Right lobe of liver (tissue), 4 donors: ENCODE data around the gene GRB7.

Source experiments
- CTCF ChIP-seq, 4 donors: fragments of 200-600 bp in 3 of 4; fragments of 450-650 bp in 1 of 4; IDR thresholded peaks; one replicate each; pipeline versions ENCODE4 v1.5.1 to v1.8.0; 2016 to 2022; ENCODE audit warnings: antibody characterized with exemption in 4 of 4, mild to moderate bottlenecking in 2 of 4
- POLR2A ChIP-seq: fragments of 450-650 bp; IDR thresholded peaks from one replicate; pipeline ENCODE4 v1.6.1; 2017; ENCODE audit warnings: antibody characterized with exemption, mild to moderate bottlenecking
- donor health status: DM: no; HTN: no; CAD: no.
- donor health status: DM: no; HTN: no; CAD: no.
- donor health status: DM: no; HTN: yes; CAD: no.

- no peak for TF ChIP-seq CTCF (IDR thresholded peaks at IDR 0.05)
- no peak for TF ChIP-seq POLR2A
Measured at GRCh38 chr17:39716073-39716818, 21.5 kb upstream of the GRB7 start.
